Ovary (tissue), 3 donors: ENCODE measurements around the gene ZNF480.

Experiments used
- CTCF ChIP-seq, 3 donors: fragments of 450-650 bp in 2 of 3; fragments of 200-600 bp in 1 of 3; IDR thresholded peaks; one replicate each; pipeline versions ENCODE4 v1.5.1 to v1.8.0; 2016 to 2022; ENCODE audit warnings: antibody characterized with exemption in 3 of 3, mild to moderate bottlenecking in 1 of 3
- POLR2A ChIP-seq: fragments of 450-650 bp; IDR thresholded peaks from one replicate; pipeline ENCODE4 v1.6.1; 2017; ENCODE audit warnings: antibody characterized with exemption, mild to moderate bottlenecking, moderate library complexity
- donor health status: DM: no; HTN: no; CAD: no.

DNA sequence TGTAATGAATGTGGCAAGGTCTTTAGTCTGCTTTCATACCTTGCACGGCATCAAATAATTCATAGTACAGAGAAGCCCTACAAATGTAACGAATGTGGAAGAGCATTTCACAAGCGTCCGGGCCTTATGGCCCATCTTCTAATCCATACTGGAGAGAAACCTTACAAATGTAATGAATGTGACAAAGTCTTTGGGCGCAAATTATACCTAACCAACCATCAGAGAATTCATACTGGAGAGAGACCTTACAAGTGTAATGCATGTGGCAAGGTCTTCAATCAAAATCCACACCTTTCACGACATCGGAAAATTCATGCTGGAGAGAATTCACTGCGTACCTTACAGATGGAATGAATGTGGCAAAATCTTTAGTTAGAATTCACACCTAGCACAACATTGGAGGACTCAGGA, 69.5 kb downstream of the ZNF480 start:
- TF ChIP-seq POLR2A (no peak), CTCF (IDR thresholded peaks at IDR 0.05) (no peak)
